ENCODE measurements around the gene CATSPERZ.

CATSPERZ gene

GRCh38 chr11:64299847-64300648 is at the start of gene CATSPERZ:
CATSPERZ (plus strand) TSS chr11:64300358; CDS start chr11:64300411, 53 bp downstream.
- DNase-seq (ENCODE audit: low read depth in 1 of 2, low spot score in 1 of 2) = no peak

GRCh38 chr11:64250415-64251015 is 49.6 kb upstream of the CATSPERZ start:
- no peak for DNase-seq (ENCODE audit: low read depth in 1 of 2, low spot score in 1 of 2)

- peak; percentile 39 to 50 for DNase-seq (ENCODE audit: low read depth in 1 of 2, low spot score in 1 of 2)
Observed at GRCh38 chr11:64251016-64251752, 49.0 kb upstream of the CATSPERZ start, which contains the start of gene PLCB3. PLCB3 (plus strand) TSS chr11:64251530; CDS start chr11:64251650, 120 bp downstream.

- no peak for DNase-seq (ENCODE audit: low read depth in 1 of 2, low spot score in 1 of 2)
Observed at GRCh38 chr11:64251753-64252002, 48.5 kb upstream of the CATSPERZ start.

- DNase-seq (ENCODE audit: low read depth in 1 of 2, low spot score in 1 of 2) = no peak
Observed at GRCh38 chr11:64252003-64252872, 47.9 kb upstream of the CATSPERZ start.

GRCh38 chr11:64253043-64253442 is 47.1 kb upstream of the CATSPERZ start:
- DNase-seq (ENCODE audit: low read depth in 1 of 2, low spot score in 1 of 2) = no peak

- DNase-seq (ENCODE audit: low read depth in 1 of 2, low spot score in 1 of 2) = no peak
Observed at GRCh38 chr11:64253481-64253880, 46.7 kb upstream of the CATSPERZ start.

GRCh38 chr11:64254326-64254725 is 45.8 kb upstream of the CATSPERZ start:
- no peak for DNase-seq (ENCODE audit: low read depth in 1 of 2, low spot score in 1 of 2)

- DNase-seq (ENCODE audit: low read depth in 1 of 2, low spot score in 1 of 2) = no peak
Observed at GRCh38 chr11:64255135-64256128, 44.7 kb upstream of the CATSPERZ start.

- no peak for DNase-seq (ENCODE audit: low read depth in 1 of 2, low spot score in 1 of 2)
Observed at GRCh38 chr11:64256300-64256699, 43.9 kb upstream of the CATSPERZ start.

- DNase-seq (ENCODE audit: low read depth in 1 of 2, low spot score in 1 of 2) = no peak
Observed at GRCh38 chr11:64258356-64258755, 41.8 kb upstream of the CATSPERZ start.

- no peak for DNase-seq (ENCODE audit: low read depth in 1 of 2, low spot score in 1 of 2)
Observed at GRCh38 chr11:64258946-64259532, 41.1 kb upstream of the CATSPERZ start.

GRCh38 chr11:64259533-64260067 is 40.6 kb upstream of the CATSPERZ start:
- DNase-seq (ENCODE audit: low read depth in 1 of 2, low spot score in 1 of 2) = no peak

GRCh38 chr11:64260147-64260708 is 39.9 kb upstream of the CATSPERZ start:
- DNase-seq (ENCODE audit: low read depth in 1 of 2, low spot score in 1 of 2) = no peak

GRCh38 chr11:64261556-64262080 is 38.5 kb upstream of the CATSPERZ start:
- no peak for DNase-seq (ENCODE audit: low read depth in 1 of 2, low spot score in 1 of 2)

GRCh38 chr11:64262271-64263002 is 37.7 kb upstream of the CATSPERZ start:
- no peak for DNase-seq (ENCODE audit: low read depth in 1 of 2, low spot score in 1 of 2)

GRCh38 chr11:64263021-64263946 is 36.9 kb upstream of the CATSPERZ start:
- no peak for DNase-seq (ENCODE audit: low read depth in 1 of 2, low spot score in 1 of 2)

Data from activated CD4-positive, alpha-beta T cell treated with anti-CD3 and anti-CD28 coated beads, Interleukin-2, amount 50 U/mL, for 24 hours (primary cell).